DMS53 (cell line): Measurements from ENCODE around the gene USP12.
A peak's percentile ranks its signal among the peaks of the same experiment; 100 is the strongest.
"Not testable (repeated sequence)": the region's sequence is repeated elsewhere in the genome, so short reads cannot be mapped to it uniquely, and the experiment has no call there.

Experiments used
- DNase-seq: peaks from one replicate; lab custom pipeline; 2025; lab: John Stamatoyannopoulos, UW

The USP12 gene

DNA sequence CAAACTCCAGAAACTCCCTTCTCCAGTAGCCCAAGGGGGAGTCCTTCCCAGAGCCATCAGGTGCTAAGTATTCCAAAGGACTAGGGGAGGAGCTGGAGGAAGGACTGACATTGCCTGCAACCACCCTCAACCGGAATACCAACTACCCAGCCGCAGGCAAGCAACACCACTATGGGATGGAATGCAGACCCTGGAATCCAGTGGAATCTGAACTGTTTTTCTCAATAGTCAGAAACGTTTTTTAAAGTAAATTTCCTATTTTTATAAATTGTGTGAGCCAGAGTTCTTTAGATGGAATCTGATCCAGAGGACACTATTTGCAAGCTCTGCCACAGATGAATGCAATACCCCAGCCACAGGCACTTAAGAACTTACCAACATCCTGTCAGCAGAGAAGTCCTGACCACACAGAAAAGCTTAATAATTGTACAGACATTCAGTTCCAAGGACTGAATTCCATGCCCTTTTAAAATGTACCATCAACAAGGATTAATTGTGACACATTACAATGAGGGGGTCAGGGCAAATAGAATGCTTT is 92.1 kb downstream of the USP12 start:
- DNase-seq = peak; percentile 29

DNA sequence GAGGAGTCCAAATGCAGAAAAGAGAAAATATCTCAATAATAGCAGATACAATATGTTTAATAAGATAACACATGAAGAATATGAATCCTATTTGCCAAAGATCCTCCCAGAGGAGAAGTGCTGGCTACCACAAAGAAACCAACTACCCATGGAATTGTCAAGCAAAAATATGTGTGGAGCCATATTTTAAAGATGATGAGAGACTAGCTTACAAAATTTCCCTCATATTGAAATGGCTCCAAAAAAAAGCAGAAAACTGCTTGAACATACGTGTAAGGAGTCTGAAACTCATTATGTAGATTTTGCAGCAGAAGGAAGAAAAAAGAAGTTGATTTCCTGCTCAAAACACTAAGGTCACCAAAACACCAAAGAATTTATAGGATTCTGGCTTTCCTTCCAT is 94.2 kb downstream of the USP12 start:
- DNase-seq = no peak

DNA sequence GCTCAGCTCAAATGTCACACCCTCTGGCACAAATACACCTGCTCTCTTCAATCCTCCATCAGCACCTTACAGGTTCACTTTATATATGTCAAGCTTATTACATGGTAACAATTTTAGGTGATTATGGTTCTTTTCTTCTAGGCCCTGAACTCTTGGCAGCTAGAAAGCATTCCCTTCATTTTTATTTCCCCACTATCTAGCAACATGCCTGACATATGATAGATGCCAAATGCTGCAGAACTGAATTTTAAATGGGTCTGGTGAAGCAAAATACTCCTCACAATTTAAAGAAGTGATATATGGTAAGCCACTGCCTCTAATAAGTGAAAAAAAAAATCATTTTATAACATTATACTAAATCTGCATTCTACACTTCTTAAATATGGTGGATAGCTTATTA is 95.2 kb downstream of the USP12 start:
- no peak for DNase-seq

DNA sequence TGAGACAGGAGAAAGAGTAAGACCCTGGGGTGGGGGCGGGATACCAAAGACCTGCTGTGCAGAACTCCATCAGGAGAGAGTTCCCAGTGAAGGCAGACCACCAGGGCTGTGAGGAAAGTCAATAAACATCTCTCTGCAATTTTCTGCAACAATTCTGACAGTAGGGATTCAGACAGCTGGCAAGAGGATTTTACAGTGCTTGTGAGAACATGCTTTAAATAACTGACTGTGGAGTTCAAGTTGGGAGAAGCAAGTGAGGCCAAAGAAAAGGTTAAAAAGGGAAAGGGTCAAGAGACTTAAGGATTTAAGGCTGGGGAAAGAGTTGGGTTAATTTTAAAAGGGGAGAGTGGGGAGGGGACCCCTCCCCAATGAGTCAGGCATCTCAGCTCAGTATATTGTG is 98.4 kb downstream of the USP12 start:
- no peak for DNase-seq

DNA sequence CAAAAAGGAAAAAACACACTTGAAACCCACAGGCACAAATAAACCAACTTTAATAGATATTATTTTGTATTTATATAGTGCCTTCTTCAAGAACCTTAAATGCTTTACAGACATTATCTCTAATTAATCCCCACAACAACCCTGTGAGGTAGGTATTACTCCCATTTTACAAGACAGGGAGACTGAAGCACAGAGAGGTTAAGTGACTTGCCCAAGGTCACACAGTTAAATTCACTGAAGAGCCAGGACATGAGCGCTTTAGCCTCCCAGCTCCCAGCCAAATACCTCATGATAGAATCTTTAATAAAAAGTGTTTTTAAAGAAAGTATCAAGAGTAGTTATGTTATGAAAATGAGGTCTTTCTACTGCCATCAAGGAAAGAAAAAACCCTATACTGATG is 105.5 kb downstream of the USP12 start:
- DNase-seq = not testable (repeated sequence)

DNA sequence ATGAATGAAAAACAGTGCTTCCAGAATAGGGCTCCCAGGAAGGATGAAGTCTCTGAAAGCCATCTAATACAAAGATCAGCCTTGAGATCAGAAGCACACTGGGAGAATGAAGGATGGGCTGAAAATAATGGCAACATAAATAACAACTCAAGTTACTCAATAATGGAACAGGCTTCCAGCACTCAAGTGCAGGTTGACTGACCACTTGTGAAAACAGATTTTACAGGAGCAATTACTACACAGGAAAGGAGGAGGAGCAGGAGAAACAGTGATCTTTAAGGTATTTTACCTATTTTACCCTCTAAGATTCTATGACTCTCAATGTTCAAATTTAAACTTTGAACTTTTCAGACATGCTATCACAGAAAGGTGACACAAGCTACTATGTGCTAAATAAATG is 106.0 kb downstream of the USP12 start:
- no peak for DNase-seq

DNA sequence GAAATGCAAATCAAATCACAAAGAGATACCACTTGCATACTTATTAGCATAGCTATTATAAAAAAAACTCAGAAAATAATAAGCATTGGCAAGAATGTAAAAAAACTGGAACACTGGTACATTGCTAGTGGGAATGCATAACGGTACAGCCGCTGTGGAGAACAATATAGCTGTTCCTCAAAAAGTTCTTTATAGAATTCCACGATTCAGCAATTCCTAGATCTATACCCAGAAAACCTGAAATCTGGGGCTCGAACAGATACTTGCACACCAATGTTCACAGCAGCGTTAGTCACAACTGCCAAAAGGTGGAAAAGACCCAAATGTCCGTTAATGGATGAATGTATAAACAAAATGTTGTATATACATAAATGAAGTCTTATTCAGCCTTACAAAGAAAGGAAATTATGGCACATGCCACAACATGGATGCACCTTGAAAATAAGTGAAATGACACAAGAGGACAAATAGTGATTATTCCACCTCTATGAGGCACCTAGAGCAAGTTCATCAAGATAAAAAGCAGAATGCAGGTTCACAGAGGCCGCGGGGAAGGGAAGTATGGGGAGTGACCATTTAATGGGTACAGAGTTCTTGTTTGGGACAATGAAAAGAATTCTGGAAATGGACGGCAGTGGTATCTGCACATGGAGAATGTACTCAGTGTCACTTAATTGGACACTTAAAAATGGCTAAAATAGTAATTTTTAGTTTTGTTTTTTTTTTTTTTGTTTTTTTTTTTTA is 107.2 kb downstream of the USP12 start:
- no peak for DNase-seq

DNA sequence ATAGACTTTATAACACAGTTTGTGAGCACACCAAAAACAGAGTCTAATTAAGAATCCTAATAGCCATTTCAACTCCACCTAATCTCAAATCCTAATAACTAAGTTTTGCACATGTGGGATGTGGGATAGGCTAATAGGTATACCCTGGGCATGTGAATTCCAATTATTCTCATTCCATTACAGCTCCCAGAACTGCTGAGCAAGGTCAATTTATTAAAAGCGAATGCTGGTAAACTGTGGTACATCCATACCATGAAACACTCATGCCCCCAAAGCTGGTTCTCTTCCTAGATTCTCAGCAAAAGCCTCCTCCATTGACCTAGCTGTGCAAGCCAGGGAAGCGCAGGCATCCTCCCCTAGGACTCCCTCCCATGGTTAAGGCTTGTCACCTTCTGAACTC is 113.8 kb downstream of the USP12 start:
- DNase-seq = no peak

DNA sequence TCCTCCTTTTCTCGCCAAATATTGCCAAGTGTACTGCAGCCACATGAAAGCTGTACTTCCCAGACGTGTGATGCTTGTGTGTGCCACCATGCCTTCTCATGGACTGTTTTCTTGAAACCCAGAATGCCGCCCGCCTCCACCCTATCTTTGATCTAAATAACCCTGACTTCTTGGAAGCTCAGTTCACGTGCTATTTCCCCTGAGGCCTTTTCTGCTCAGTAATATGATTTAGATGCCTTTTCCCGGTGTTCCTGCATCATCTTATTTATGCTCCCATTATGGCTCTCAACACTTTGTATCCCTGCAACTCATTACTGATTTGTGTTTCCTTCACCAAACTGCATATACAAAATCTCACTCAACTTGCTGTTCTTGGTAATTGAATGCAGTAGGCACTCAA is 116.1 kb downstream of the USP12 start:
- DNase-seq = no peak

DNA sequence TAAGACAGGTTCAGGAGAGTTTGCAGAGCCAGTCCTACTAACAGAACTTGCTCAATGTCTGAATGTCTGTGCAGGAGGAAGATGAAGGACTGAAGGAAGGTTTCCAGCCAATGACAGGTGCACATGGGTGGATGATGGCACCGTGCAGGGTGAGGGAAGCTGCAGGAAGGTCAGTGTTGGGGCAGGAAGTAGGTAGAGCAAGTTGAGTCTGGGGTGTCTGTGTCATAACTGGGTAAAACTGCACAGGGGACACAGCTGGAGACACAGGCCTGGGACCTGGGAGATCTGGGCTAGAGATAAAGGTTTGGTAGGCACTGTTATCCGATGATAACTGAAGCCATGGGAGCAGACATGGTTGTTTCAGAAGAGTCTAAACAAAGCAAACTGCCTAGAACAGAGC is 116.9 kb downstream of the USP12 start:
- no peak for DNase-seq

DNA sequence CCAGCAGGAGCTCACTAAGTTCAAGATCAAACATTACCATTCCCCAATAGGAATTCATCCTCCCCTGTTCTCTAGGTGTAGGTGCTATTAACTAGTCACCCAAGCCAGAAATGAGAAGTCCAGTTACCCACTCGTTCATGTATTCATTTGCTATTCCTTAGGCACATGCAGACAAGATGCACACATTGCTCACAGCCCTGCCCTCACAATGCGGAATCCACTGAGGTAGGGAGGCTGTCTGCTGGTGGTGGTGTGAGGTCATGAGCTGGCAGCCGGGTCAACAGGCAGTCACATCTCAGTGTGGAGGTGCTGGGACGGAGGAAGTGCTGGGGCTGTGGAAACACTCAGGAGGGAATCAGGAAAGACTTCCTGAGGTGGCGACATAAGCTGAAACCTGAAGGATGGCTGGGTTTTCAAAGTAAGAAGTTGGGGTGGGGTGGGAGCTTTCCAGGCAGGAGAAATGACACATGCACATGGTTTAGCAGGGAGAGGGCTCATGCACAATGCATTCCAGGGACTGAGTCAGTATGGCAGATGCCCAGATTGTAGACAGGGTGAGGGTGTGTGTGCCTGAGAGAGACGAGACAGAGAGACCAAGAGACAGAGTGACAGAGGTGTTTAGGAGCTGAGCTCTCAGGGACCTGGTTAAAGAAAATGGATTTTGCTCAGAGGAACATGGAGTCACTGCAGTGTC is 117.6 kb downstream of the USP12 start:
- DNase-seq = no peak

DNA sequence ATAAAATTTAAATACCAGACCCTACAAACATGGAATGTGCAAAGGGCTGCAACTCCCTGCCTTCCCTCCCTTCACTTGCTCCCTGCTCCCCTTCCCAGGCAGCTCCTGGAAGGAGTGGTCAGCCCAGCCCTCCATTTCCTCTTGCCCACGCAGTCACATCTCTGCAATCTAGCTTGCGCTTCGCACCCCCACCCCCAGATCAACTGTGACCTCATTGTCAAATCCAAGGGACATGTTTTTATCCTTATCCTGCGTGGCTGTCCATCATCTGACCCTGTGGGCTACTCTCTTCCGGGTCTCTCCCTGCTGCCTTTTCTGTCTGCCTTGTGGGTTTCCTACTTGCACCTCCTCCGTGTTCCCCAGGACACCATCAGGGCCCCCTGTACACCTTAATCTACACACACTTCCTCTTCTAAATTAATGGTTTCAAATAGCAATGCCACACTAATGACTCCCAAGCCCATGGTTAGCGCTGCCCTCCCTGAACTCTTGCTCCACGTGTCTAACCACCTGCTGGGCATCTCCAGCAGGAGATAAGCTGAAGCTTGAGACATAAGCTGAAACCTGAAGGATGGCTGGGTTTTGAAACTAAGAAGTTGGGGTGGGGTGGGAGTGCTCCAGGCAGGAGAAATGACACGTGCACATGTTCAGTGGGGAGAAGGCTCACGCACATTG is 118.3 kb downstream of the USP12 start:
- no peak for DNase-seq

DNA sequence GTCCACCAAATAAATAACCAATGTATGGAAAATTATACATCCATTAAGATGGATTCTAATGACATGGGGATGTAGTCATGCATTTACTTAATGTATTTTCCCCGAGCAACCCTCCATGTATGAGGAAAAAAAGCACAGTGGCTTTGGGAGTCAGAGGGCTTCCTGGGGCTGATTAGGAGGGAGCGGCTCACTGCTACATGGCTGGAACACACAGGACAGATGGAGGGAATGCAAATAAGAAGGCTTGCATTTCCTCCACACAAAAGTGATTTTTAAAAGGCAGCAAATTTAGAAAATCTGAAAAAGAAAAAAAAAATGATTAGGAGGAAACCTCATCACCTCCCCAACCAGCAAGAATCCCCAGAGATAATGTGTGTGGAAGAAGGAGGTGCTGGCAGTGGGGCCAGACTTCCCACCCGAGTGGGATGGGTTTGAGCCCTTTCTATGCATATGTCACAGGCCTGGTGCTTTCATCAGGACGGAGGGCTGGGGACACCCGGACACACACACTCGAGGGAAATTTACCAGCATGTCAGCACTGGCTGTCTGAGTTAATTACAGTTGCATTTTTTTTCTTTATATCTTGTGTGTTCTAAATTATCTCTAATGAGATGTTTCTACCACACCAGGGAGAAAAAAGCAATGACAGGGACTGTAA is 118.9 kb downstream of the USP12 start:
- DNase-seq = no peak

DNA sequence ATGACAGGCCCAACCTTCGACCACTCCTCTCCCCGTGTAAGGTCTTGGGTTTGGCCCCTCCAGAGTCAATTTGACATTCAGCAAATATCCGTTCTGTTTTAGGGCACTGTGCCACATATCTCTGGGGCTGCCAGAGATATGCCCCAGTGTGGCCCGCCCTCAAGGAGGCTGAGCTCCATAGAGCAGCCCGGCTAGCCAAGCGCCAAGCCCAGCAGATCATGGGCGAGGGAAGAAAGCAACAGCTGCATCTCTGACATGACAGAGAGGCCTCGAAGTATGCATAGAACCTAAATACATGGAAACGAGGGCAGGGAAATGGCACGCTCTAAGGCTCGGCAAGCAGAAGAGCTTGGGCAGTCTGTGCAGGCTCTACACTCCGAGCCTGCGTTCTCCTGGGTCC is 124.5 kb downstream of the USP12 start:
- no peak for DNase-seq

DNA sequence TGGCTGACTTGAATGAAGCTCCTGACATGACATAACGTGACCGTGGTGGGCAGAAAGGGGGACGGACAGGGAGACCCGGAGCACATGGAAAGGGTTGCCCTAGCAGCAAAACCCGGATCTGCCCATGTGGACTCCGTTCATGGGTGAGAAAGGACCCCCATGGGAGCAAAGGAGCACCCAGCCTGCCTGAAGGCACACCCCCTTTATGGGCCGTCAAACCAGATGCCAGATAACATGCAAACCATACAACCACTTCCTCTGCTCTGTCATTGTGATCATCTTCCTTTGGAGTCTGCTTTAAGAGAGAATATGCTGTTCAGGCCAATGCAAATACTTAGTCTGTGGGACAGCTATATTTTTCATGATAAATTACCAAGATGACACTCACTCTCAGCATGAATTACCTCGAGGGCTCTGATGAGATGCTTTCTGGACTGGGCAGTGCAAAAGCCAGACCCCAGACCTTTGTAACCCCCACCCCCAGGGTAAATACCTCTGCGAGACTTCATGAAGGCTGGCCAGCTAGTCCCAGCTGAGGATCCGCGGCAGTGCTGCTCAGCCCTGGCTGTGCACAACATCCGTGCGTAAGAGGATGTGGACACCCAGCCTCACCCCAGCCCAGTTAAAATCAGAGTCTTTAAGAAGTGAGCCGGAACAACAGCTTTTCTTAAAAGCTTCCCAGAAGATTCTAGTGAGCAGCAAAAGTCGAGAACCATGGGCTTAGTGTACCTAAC is 126.6 kb downstream of the USP12 start:
- DNase-seq = no peak

DNA sequence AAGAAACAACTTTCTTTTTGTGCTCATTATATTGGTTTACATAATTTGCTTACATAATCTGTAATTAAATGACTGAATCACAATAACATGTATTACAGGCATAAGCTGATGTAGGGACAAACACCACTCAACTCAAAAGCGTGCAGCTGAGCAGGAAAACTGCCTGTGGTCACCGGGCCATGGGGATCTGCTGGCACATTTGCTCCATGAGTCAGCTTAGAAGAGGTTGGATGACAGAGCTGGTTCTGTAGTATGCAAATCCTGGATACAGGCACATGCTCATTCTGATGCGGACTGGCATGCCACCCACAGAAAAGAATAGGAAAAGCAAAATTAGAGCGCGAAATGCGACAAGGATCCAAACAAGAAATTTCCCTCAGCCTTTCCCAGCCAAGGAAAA is 128.6 kb downstream of the USP12 start:
- peak; percentile 98 for DNase-seq

DNA sequence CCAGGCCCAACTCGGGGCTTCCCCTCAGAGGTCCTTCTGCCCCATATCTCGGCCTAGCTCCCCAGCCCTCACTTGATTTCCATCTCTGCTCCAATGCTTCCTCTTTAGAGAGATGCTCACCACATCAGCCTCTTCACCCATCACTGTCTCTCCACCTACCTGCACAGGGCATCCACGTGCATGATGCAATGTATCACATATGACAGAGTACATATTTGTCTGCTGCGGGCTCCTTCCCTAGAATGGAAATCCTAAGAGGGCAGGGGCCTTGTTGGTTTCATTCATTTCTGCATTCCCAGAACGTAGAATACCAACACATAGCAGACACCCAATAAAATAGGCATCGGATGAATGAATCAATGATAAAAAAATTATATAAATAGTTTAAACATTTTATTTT is 130.3 kb downstream of the USP12 start:
- DNase-seq = no peak

DNA sequence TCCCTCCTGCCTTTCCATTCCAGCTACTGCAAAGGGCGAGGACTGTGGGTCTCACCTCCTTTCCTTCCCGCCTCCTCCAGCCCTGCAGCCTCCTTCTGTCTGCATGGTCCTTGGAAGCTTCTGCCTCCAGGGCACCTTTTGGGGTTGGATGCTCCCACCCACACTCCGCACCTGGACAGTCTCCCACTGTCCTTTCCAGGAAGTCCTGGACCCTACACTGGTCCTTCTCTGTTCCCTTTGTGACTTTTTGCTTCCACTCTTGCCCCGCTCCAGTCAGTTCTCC is 130.8 kb downstream of the USP12 start:
- no peak for DNase-seq

DNA sequence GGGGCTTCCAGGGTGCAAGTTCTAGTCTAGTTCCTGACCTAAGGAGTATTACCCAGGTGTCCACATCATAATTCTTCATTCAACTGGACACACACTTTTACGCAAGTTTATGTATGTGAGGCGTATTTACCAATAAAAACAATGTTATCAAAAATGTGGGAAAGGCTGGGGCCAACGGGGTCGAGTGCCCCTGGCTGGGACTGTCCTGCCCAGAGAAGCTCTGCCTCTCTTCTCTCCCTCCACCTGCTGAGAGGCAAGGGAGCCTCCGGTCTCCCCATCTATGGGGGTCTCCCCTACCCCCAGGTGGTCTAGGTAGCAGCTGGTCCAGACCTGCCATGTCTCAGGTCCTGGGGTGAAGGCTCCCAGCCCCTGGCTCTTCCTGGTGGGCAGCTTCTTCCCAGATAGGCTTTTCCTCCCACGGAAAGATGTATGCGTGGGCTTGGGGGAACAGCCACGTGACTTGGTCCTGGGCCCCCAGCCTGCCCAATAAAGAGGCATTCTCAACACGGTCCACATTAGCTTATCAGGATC is 132.4 kb downstream of the USP12 start:
- DNase-seq = no peak

DNA sequence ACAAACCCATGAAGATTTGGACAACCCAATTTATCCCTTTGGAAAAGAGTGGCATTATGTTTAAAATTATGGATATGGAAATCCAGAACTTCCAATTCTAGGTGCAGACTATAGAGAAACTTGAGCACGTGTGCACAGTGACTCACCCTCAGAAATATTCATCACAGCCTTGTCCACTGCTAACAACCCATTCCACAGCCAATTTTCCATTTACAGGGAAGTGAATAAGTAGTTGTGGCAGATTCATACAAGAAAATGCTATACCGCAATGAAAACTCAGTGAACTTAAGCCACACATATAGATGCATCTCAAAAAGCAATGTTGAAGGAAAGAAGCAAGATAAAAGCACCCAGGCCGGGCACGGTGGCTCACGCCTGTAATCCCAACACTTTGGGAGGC is 133.3 kb downstream of the USP12 start:
- DNase-seq = peak; percentile 72

DNA sequence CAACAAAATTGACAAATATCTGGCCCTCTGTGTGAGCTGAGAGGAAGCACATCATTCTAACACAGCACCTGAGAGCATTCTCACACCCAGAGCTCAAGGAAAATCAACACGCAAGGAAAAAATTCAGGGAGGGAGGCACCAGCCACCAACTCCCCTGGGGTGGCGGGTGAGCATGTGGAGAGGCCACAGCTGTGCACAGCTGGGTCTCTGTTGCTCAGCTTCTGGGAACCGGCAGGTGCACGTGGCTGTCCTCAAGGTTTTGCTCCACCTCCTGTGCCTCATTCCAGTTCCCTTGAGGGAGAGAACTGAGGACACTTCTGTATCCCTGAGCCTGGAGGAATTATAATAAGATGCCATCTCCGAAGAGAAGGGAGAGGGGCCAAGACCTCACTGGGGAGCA is 134.0 kb downstream of the USP12 start:
- peak; percentile 27 for DNase-seq

DNA sequence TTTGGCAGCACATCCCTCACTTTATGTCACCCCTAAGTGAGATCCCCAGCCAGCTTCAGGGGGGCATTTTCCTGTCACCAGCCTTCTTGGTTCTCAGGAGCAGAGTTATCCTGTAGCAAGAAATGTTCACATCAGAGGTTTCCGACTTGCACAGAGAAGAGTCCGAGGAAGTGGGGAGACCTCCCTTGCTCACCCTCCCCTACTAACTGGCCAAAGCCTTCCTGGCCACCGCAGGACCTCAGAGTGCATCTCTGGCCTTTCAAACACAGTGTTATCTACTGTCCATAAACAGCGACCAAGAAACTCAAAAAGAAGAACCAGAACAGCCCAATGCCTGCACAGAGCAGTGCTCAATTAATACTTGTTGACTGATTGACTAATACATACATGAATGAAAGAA is 134.4 kb downstream of the USP12 start:
- DNase-seq = no peak
